Activated T-cell treated with anti-CD3 and anti-CD28 coated beads for 24 hours (primary cell): ENCODE results near the gene PCGF2.
"Not testable (repeated sequence)": the region's sequence is repeated elsewhere in the genome, so short reads cannot be mapped to it uniquely, and the experiment has no call there.

Experiments
- DNase-seq: peaks from one replicate; pipeline ENCODE4 v3.0.0-alpha.2; 2020; ENCODE audit warnings: low read depth

Gene PCGF2

DNA sequence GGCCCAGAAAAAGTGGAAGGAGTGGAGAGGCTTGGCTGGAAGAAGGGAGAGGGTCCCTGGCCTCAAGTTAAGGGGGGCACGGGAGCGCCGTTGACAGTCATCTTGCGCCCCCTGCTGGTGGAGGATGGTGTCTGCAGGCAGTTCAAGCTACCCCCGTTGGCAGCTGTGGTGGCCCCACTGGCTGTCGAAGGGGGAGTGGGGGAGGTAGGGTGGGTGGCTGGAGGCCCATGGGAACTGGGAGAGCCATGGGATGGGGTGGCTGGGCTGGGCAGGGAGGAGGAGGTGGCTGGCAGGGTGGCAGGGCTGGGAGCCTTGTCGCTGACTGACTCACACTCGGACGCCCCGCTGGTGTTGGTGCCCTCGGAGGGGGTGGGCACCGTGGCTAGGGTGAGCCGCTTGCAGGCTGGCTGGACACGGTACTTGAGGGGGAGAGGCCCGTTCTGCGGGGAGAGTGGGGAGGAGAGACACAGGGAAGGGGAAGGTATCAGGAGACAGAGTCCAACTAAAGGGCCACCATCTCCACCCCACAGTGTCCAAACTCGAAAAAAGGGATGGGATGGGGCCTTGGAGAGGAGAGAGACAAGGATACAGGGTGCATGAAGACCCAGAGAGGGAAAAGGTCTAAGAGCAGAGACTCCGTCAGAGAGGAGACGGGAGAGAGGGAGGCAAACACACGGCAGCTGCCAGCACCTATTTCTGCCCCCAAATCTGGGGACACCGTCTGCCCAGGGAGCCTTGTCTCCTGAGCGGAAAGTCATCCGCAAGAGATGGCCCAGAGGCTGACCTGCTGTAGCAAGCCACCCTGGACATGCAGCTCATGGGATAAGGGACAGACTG is 12.8 kb downstream of the PCGF2 start:
- peak; percentile 69 for DNase-seq

DNA sequence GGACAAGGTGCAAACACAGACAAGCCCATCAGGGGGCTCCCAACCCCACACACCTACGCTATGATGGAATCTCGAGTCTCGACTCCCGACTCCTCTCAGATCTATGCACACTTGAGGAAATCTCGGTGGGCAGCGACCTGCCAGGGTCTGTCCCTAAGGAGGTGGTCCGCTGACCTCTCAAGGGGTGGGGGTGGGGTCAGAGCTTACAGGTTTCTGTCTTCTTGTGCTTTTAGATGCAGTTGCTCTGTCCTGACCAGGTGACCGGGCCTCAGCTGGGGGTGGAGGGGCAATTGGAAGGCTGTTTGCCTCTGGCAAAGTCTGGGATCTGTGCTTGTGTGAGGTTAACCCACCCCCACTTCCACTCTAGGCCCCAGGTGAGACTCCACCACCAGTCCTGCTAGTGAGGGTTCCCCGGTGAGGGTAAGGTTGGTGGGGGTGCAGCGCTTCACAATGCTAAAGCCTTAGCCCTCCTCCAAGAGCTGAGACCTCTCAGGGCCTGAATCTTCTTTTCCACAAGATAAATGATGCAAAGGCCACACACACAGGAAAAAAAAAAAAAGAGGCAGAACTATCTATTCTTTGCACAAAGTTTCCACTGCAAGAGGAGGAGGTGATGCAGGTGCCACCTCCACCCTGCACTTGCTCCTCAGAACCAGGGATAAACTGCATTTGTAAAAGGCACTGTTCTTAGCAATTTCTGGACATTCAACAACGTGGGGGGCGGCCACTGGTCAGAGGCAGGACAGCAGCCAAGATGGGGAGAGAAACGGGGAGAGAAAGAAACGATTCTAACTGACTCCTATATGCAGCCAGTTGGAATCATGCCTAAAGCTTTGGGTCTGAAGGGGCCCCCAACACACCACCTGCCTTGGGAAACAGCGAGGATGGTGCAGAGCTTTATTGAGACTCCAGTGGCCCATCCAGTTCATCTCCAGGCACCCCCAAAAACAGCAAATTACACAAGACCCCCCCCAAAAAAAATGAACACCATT is 13.9 kb downstream of the PCGF2 start:
- no peak for DNase-seq

GRCh38 chr17:38733282-38733981 is 14.7 kb downstream of the PCGF2 start:
- DNase-seq, result no peak

- DNase-seq, result no peak
Observed at GRCh38 chr17:38732376-38733281, 15.5 kb downstream of the PCGF2 start.

DNA sequence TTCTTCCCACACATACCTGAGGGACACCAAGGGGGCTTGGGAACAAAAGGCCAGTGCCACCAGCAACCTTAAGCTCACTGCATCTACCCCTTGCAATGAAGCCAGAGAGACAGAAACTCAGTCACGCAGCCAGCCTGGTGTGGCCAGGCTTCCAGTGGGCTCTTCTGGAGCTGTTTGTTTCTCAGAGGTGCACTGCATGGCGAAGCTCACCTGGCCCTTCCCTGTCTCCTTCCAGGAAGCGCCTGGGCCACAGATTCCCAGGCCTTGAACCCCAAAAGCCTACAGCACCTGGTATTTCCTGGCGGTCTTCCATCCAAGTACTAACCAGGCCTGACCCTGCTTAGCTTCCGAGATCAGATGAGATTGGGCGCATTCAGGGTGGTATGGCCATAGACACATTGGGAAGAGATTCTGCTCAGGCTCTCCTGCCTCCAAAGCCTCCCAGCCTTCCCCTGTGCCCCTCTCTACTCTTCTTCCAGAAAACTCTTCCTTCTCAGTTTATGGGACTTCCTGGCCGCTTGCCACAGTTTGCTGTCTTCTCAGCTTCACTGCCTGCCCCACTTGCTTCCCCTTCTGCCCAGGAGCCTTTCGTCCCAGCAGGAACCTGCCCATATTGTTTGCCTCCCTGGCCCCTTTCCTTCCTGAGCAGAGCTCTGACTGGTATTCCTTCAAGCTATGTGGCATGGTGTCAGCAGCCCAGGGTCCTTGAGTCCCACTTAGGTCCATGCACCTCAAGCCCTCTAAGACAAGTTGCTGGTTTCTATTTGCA is 16.4 kb downstream of the PCGF2 start:
- DNase-seq, result no peak

GRCh38 chr17:38730526-38731379 is 17.4 kb downstream of the PCGF2 start:
- DNase-seq, result no peak

GRCh38 chr17:38729886-38730525 is 18.1 kb downstream of the PCGF2 start, which contains the start of gene CISD3:
Gene CISD3 (plus strand): TSS chr17:38730341. CDS start chr17:38730359, 18 bp downstream.
- DNase-seq, result peak; percentile 83

- DNase-seq, result no peak
Observed at GRCh38 chr17:38729368-38729885, 18.7 kb downstream of the PCGF2 start.

GRCh38 chr17:38728290-38728831 is 19.8 kb downstream of the PCGF2 start:
- DNase-seq, result peak; percentile 44

GRCh38 chr17:38727736-38728135 is 20.4 kb downstream of the PCGF2 start:
- peak; percentile 77 for DNase-seq

- not testable (repeated sequence) for DNase-seq
Observed at GRCh38 chr17:38726145-38726544, 22.0 kb downstream of the PCGF2 start.

DNA sequence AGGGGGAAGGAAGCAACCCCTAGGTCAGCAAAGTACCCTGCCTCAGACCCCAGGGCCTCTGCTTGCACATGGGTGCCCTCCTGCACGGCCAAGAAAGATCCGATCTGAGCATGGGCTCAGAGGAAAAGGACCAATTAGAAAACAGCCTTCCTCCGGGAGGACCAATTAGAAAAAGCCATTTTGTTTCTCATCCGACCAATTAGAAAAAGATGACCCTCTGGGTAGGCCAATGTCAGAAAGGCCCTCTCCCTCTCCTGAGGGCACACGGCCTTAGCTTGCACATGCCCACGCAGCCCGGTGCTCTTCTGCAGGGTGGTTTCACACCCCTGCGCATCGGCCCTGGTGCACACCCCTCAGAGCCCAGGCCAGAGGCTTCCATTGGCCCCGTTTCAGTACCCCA is 23.1 kb downstream of the PCGF2 start:
- DNase-seq, result no peak

- no peak for DNase-seq
Observed at GRCh38 chr17:38724337-38724988, 23.7 kb downstream of the PCGF2 start.

- no peak for DNase-seq
Observed at GRCh38 chr17:38721802-38722201, 26.3 kb downstream of the PCGF2 start.

GRCh38 chr17:38720941-38721340 is 27.2 kb downstream of the PCGF2 start:
- DNase-seq, result no peak

GRCh38 chr17:38719943-38720641 is 28.0 kb downstream of the PCGF2 start:
- DNase-seq, result no peak
